HL-60 (cell line): ENCODE data around the gene ZNRF3.

Source experiments
- DNase-seq, 2 experiments: peaks; one replicate each; pipeline ENCODE4 v3.0.0-alpha.2; 2010 to 2020; ENCODE audit warnings: low read depth in 1 of 2, low spot score in 1 of 2
- H3K27ac ChIP-seq: fragments of 250-450 bp; sonication (Bioruptor Pico); replicated peaks from 2 replicates; pipeline ENCODE4 v1.5.1; 2020; ENCODE audit warnings: mild to moderate bottlenecking, moderate library complexity
- H3K27me3 ChIP-seq: fragments of 250-450 bp; sonication (Bioruptor Pico); 2 replicates; pipeline ENCODE4 v1.5.1; 2021; ENCODE audit warnings: mild to moderate bottlenecking, moderate library complexity; ENCODE audit not compliant: insufficient read depth, poor library complexity, severe bottlenecking
- H3K4me3 ChIP-seq: replicated peaks from 2 replicates; pipeline ENCODE4 v1.5.1; 2011; ENCODE audit warnings: mild to moderate bottlenecking, control low read depth, low read length; ENCODE audit not compliant: insufficient read depth
- GABPA ChIP-seq: IDR thresholded peaks from 2 replicates; pipeline ENCODE4 v1.6.1; 2012; ENCODE audit warnings: low read depth
- POLR2AphosphoS5 ChIP-seq: IDR thresholded peaks from 2 replicates; pipeline ENCODE4 v1.6.1; 2012; ENCODE audit warnings: low read depth
- SPI1 ChIP-seq: IDR thresholded peaks from 2 replicates; pipeline ENCODE4 v1.6.1; 2012; ENCODE audit warnings: low read depth, mild to moderate bottlenecking, borderline replicate concordance
- TF ChIP-seq, protein P1 (sequence below): IDR thresholded peaks from 2 replicates; pipeline ENCODE4 v1.6.1; 2012; ENCODE audit warnings: low read depth; ENCODE audit not compliant: insufficient replicate concordance
- TF ChIP-seq, protein P2 (sequence below): IDR thresholded peaks from one replicate; pipeline ENCODE4 v1.5.1; 2011; ENCODE audit warnings: low read length, control low read depth, inconsistent platforms; ENCODE audit not compliant: insufficient read depth

ZNRF3 gene

DNA sequence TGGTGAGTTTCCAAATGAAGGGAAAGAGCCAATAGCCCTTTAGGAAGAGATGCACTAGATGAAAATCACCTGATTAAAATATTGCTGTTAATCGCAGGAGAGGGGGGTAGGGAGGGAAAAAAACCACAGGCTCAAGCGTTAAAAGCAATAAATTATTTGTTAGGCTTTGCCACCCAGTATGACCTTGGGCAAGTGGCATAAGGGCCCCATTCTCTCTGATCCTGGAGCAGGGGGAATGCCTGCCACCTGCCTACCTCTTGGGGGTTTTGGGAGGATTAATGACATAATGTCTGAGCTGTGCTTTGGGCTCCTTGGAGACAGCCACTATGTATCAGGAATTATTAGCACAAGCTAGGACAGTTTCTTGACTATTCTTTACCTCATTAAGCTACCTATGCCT, 80.0 kb downstream of the ZNRF3 start:
- no peak for DNase-seq
- Histone ChIP-seq H3K27me3 (no peaks in the 10 kb centered on the region), H3K27ac (no peak overlapping the region), H3K4me3 (no peak overlapping the region)
- TF ChIP-seq GABPA = no peak
- TF ChIP-seq POLR2AphosphoS5 = no peak
- no peak for TF ChIP-seq SPI1

DNA sequence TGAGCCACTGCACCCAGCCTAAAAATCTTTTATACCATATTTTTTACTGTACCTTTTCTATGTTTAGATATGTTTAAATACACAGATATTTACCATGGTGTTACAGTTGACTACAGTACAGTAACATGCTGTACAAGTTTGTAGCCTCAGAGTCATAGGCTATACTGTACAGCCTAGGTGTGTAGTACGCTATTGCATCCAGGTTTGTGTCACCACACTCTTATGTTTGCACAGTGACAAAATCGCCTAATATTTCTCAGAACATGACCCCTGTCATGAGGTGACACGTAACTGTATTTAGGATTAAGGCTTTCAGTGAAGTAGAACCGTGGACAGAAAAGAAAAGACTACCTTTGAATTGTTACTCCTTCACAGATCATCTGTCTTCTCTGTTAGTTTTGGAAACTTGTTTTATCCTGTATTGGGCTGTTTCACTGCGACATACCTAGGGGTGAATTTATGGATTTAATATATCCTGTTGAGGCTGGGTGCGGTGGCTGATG, 83.8 kb downstream of the ZNRF3 start:
- Histone ChIP-seq H3K27me3 (no peaks in the 10 kb centered on the region), H3K4me3 (no peak overlapping the region), H3K27ac (no peak overlapping the region)
- DNase-seq = no peak
- TF ChIP-seq, protein P1, sequence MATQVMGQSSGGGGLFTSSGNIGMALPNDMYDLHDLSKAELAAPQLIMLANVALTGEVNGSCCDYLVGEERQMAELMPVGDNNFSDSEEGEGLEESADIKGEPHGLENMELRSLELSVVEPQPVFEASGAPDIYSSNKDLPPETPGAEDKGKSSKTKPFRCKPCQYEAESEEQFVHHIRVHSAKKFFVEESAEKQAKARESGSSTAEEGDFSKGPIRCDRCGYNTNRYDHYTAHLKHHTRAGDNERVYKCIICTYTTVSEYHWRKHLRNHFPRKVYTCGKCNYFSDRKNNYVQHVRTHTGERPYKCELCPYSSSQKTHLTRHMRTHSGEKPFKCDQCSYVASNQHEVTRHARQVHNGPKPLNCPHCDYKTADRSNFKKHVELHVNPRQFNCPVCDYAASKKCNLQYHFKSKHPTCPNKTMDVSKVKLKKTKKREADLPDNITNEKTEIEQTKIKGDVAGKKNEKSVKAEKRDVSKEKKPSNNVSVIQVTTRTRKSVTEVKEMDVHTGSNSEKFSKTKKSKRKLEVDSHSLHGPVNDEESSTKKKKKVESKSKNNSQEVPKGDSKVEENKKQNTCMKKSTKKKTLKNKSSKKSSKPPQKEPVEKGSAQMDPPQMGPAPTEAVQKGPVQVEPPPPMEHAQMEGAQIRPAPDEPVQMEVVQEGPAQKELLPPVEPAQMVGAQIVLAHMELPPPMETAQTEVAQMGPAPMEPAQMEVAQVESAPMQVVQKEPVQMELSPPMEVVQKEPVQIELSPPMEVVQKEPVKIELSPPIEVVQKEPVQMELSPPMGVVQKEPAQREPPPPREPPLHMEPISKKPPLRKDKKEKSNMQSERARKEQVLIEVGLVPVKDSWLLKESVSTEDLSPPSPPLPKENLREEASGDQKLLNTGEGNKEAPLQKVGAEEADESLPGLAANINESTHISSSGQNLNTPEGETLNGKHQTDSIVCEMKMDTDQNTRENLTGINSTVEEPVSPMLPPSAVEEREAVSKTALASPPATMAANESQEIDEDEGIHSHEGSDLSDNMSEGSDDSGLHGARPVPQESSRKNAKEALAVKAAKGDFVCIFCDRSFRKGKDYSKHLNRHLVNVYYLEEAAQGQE = no peak
- no peak for TF ChIP-seq GABPA
- no peak for TF ChIP-seq POLR2AphosphoS5
- TF ChIP-seq, protein P2, sequence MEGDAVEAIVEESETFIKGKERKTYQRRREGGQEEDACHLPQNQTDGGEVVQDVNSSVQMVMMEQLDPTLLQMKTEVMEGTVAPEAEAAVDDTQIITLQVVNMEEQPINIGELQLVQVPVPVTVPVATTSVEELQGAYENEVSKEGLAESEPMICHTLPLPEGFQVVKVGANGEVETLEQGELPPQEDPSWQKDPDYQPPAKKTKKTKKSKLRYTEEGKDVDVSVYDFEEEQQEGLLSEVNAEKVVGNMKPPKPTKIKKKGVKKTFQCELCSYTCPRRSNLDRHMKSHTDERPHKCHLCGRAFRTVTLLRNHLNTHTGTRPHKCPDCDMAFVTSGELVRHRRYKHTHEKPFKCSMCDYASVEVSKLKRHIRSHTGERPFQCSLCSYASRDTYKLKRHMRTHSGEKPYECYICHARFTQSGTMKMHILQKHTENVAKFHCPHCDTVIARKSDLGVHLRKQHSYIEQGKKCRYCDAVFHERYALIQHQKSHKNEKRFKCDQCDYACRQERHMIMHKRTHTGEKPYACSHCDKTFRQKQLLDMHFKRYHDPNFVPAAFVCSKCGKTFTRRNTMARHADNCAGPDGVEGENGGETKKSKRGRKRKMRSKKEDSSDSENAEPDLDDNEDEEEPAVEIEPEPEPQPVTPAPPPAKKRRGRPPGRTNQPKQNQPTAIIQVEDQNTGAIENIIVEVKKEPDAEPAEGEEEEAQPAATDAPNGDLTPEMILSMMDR = no peak
- no peak for TF ChIP-seq SPI1

DNA sequence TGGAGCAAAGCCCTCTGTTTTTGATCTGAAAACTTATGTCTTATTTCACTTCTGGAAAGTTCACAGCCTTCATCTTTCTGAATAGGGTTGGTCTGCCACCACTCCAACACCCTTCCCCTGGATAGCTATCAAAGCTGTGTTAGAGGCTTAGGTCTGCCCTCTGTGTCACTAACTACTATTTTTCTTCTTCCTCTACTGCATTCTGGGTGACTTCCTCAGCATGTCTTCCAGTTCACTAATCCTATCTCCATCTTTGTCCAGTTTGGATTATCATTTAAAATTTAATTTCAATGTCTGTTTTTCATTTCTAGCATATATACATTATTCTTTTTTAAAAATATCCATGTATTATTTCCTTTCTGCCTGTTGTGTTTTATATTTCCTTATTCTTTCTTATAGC, 84.6 kb downstream of the ZNRF3 start:
- Histone ChIP-seq H3K27ac (no peak overlapping the region), H3K27me3 (no peaks in the 10 kb centered on the region), H3K4me3 (no peak overlapping the region)
- no peak for DNase-seq
- no peak for TF ChIP-seq SPI1
- TF ChIP-seq, protein P1 = no peak
- no peak for TF ChIP-seq POLR2AphosphoS5

DNA sequence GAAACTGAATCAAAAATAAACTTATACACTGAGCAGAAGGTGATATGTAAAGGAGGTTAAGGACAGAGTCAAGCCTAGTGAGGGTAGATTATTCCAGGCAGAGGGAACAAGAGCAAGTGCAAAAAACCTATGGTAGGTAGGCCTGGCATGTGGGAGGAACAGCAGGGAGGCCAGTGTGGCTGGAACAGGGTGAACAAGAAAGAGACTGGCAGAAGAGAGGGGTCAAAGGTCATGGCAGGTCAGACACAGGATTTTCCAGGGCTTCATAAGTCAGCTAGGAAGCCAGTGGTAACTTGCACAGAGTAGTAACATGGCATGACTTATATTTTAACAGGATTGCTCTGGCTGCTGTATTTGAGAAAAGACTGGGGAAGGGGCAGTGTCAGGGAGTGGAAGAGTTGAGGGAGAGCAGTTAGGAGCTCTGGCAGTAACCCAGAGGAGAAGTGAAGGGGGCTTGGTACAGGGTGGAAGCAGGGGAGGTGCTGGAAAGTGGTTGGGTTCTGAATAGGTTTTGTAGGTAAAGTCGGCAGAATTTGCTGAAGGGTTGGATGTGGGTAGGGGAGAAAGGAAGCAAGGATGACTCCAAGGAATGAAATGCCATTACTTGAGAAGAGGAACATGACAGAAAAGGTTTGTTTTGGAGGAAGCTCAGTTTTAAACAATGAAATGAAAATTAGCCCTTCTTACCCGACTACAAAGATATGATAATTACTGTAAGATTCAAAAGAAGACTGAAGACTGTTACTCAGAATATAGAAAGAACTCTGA, 86.2 kb downstream of the ZNRF3 start:
- DNase-seq = no peak
- no peak for TF ChIP-seq SPI1
- TF ChIP-seq POLR2AphosphoS5 = no peak
- no peaks in the 10 kb centered on the region for H3K27me3 ChIP-seq
- no peak overlapping the region for H3K4me3 ChIP-seq
- H3K27ac ChIP-seq = no peak overlapping the region

DNA sequence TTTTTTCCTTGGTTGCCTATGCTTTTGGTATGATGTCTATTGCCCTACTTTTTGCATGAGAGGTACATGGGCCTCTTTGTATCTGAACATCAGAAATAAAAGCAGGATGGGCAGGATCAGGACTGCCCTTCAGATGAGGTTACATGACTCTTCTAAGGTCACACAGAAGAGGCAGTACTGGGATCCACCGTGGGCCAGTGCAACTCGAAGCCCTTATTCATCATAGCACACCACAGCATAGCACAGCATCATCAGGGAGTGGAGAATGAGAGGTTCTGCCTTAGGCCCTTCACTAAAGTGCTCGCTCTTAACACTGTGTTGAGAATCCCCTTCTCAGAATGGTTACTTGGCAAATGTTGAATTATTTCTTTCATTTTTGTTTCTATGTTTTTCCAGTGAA, 90.0 kb downstream of the ZNRF3 start:
- no peak for TF ChIP-seq POLR2AphosphoS5
- TF ChIP-seq, protein P2 = no peak
- TF ChIP-seq SPI1 = no peak
- no peak for TF ChIP-seq GABPA
- TF ChIP-seq, protein P1 = no peak
- Histone ChIP-seq H3K4me3 (no peak overlapping the region), H3K27ac (no peak overlapping the region), H3K27me3 (no peaks in the 10 kb centered on the region)
- DNase-seq = no peak
